WTC11 (cell line): ENCODE measurements around the gene C1R.

ENCODE experiments used
- CTCF ChIP-seq: fragments of 200-600 bp; IDR thresholded peaks from 2 replicates; pipeline ENCODE4 v1.8.0; 2022; ENCODE audit warnings: antibody characterized with exemption
- FOXP1 ChIP-seq: sonication (generic); formaldehyde crosslinking; IDR thresholded peaks from 2 replicates; pipeline ENCODE4 v1.8.0; 2022; ENCODE audit warnings: missing genetic modification reagents, mild to moderate bottlenecking, moderate library complexity, borderline replicate concordance
- NR1H2 ChIP-seq: sonication (generic); formaldehyde crosslinking; IDR thresholded peaks from 2 replicates; pipeline ENCODE4 v1.9.0; 2021; ENCODE audit warnings: mild to moderate bottlenecking, moderate library complexity, missing genetic modification reagents

GRCh38 chr12:7076493-7076892 is 15.8 kb downstream of the C1R start:
- TF ChIP-seq CTCF (no peak), FOXP1 (CRISPR knock-in tag) (no peak), NR1H2 (CRISPR knock-in tag) (no peak)
